ENCODE measurements around the gene PHF1.

PHF1 gene

GRCh38 chr6:33451606-33452005, 40.8 kb downstream of the PHF1 start:
- 97% methylated on average over 15 of the region's 15 CpGs for WGBS
- Histone ChIP-seq H3K9me3 (ENCODE audit: insufficient read depth, low read depth, low read length) (no peaks in the 10 kb centered on the region), H3K36me3 (ENCODE audit: insufficient read depth, low read length) (peaks cover 63% of the 10 kb centered on the region), H3K4me1 (ENCODE audit: insufficient read depth, low read length) (no peaks in the 10 kb centered on the region), H3K4me3 (ENCODE audit: low read length) (no peak overlapping the region), H3K27ac (ENCODE audit: low read depth, low read length) (no peak overlapping the region), H3K9ac (ENCODE audit: low read depth, low read length) (no peak overlapping the region), H3K27me3 (ENCODE audit: insufficient read depth, low read length) (no peaks in the 10 kb centered on the region)

DNA sequence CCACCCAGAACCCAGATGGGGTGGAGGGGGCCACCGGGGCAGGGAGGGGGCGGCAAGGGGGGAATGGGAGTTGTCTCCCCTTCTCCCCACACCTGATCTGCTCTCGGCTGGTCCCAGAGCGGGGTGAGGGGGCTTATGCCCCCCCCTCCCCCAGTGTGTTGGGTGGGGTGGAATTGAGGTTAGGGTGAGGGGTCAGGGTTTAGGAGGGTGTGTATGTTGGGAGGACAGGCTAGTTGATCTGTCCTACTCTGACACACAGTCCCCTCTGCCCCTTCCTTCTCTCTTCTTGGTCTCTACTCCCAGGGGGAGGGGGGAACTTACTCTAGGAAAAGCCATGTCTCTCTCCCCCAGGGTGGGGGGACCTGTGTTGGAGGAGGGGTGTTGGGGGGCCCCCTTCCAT, 41.7 kb downstream of the PHF1 start:
- Histone ChIP-seq H3K27ac (ENCODE audit: low read depth, low read length) (no peak overlapping the region), H3K27me3 (ENCODE audit: insufficient read depth, low read length) (no peaks in the 10 kb centered on the region), H3K9ac (ENCODE audit: low read depth, low read length) (no peak overlapping the region), H3K4me1 (ENCODE audit: insufficient read depth, low read length) (no peaks in the 10 kb centered on the region), H3K4me3 (ENCODE audit: low read length) (no peak overlapping the region), H3K36me3 (ENCODE audit: insufficient read depth, low read length) (peaks cover 63% of the 10 kb centered on the region), H3K9me3 (ENCODE audit: insufficient read depth, low read depth, low read length) (no peaks in the 10 kb centered on the region)
- WGBS = no CpG with 5 or more reads among the region's 4 CpGs

DNA sequence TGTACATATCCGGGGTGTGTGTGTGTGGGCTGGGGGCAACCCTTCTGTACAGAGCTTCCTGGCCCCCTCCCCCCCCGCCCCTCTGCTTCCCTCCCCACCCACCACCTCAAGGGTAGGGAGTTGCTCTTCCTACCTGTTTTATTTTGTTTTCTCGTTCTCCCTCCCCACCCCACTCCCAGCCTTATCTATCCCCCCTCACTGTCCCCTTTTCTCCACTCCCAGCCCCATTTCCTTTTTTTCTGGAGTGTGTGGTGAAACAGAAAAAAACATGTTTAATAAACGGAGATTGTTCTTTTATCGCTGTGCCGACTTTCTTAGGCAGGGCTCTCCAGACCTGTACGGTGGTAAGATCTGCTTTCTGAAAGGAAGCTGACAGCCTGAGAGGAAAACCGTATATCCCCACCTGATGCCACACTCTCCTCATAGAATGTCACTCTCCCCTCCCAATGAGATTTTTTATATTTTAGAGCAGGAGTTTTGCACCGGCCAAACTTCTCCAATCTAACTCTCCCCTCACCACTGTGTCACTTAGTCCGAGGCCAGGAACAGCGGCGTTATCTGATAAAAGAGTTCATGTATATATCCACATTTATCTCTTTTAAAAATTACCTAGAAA, 42.7 kb downstream of the PHF1 start:
- Histone ChIP-seq H3K27me3 (ENCODE audit: insufficient read depth, low read length) (no peaks in the 10 kb centered on the region), H3K27ac (ENCODE audit: low read depth, low read length) (peak overlapping the region; percentile 55), H3K4me1 (ENCODE audit: insufficient read depth, low read length) (no peaks in the 10 kb centered on the region), H3K9ac (ENCODE audit: low read depth, low read length) (peak overlapping the region; percentile 71), H3K4me3 (ENCODE audit: low read length) (peak overlapping the region; percentile 82), H3K36me3 (ENCODE audit: insufficient read depth, low read length) (peaks cover 54% of the 10 kb centered on the region), H3K9me3 (ENCODE audit: insufficient read depth, low read depth, low read length) (no peaks in the 10 kb centered on the region)
- 56% methylated on average over 5 of the region's 12 CpGs for WGBS

DNA sequence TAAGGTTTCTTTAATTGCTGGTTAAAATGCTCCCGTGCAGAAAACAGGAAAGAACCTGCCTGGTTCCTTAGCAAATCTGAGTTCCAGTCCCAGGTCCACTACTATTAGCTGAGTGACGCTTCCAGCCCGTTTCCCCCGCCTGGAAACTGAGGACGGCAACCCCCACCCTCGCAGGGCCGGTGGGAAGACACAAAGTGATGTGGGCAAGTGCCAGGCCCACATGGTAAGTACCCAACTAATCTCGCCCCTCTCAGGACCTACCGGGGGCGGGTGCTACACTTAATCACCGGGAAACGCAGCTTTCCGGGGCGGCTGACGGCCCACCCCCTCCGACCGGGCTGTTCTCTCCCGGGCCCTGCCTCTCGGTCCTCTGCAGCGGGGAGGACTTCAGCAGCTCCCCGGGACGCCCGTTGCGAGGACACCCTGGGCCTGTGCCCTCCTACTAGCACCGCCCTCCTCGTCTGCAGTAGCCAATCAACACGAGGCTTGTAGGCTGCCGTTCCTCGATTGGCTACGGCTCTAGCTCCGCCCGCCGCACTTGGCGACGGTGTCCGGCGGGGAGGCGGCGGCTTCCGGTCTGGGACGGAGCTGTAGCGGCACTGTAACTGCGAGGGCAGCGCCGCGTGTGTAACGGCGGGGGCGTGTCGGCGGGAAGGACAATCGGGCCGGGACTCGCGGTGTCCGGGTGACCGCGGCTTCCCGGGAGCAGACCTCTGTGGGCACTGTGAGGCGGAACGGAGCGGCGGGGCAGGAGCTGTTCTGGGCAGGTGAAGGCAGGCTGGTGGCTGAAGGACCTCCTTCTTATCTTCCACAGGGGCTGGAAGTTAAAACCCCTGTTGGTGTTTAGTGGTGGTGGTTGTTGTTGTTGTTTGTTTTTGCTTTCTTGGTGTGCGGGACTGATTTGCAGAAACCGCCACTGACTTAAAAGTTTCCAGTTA, 43.5 kb downstream of the PHF1 start, which contains the start of gene ZBTB9:
ZBTB9 (plus strand) TSS at position 568 of the 938 bp plus-strand sequence. CDS start 525 bp downstream, outside the sequence.
- Histone ChIP-seq H3K27ac (ENCODE audit: low read depth, low read length) (peak within 1 kb of the TSS; percentile 55), H3K4me3 (ENCODE audit: low read length) (peak within 1 kb of the TSS; percentile 82), H3K9me3 (ENCODE audit: insufficient read depth, low read depth, low read length) (no peaks in the 10 kb centered on the region), H3K9ac (ENCODE audit: low read depth, low read length) (peak within 1 kb of the TSS; percentile 81), H3K27me3 (ENCODE audit: insufficient read depth, low read length) (no peaks in the 10 kb centered on the region), H3K4me1 (ENCODE audit: insufficient read depth, low read length) (no peaks in the 10 kb centered on the region), H3K36me3 (ENCODE audit: insufficient read depth, low read length) (peaks cover 47% of the 10 kb centered on the region)
- WGBS = under 1% methylated on average over 65 of the region's 65 CpGs

- H3K9ac ChIP-seq (ENCODE audit: low read depth, low read length) = peak overlapping the region; percentile 81
- 0 out of 2 replicates have a peak overlapping the region, but pooled peaks have one; percentile 50 for H3K27ac ChIP-seq (ENCODE audit: low read depth, low read length)
- WGBS = 56% methylated on average over 16 of the region's 16 CpGs
- H3K27me3 ChIP-seq (ENCODE audit: insufficient read depth, low read length) = no peaks in the 10 kb centered on the region
- H3K36me3 ChIP-seq (ENCODE audit: insufficient read depth, low read length) = peaks cover 39% of the 10 kb centered on the region
- no peaks in the 10 kb centered on the region for H3K4me1 ChIP-seq (ENCODE audit: insufficient read depth, low read length)
- H3K9me3 ChIP-seq (ENCODE audit: insufficient read depth, low read depth, low read length) = no peaks in the 10 kb centered on the region
- H3K4me3 ChIP-seq (ENCODE audit: low read length) = peak overlapping the region; percentile 82
Measured at GRCh38 chr6:33455051-33455450, 44.2 kb downstream of the PHF1 start.

DNA sequence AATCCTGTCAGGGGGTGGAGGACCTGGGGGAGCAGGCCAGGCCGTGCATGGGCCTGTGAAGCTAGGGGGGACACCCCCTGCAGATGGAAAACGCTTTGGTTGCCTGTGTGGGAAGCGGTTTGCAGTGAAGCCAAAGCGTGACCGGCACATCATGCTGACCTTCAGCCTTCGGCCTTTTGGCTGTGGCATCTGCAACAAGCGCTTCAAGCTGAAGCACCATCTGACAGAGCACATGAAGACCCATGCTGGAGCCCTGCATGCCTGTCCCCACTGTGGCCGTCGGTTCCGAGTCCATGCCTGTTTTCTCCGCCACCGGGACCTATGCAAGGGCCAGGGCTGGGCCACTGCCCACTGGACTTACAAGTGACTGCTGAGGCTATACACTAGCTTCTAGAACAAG, 45.3 kb downstream of the PHF1 start:
- WGBS = 96% methylated on average over 12 of the region's 12 CpGs
- Histone ChIP-seq H3K4me3 (ENCODE audit: low read length) (no peak overlapping the region), H3K27me3 (ENCODE audit: insufficient read depth, low read length) (no peaks in the 10 kb centered on the region), H3K27ac (ENCODE audit: low read depth, low read length) (no peak overlapping the region), H3K4me1 (ENCODE audit: insufficient read depth, low read length) (no peaks in the 10 kb centered on the region), H3K9me3 (ENCODE audit: insufficient read depth, low read depth, low read length) (no peaks in the 10 kb centered on the region), H3K36me3 (ENCODE audit: insufficient read depth, low read length) (peaks cover 29% of the 10 kb centered on the region), H3K9ac (ENCODE audit: low read depth, low read length) (no peak overlapping the region)

DNA sequence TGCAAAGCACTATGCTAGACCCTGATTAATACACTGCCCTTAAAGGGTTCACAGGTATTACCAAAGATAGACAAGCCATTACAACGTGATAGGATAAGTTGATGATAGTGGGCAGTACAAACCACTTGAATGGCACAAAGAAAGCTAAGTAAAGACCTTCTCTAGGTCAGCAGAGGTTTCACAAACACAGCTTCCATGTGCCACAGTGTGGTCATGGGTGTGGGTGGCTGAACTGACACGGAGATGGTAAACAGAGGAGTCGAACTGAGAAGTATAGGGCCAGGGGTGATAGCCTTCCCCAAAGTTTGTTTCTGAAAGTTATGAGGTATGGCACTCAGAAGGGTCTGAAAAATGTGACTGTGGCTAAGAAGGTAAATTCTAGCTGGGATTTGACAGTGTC, 47.9 kb downstream of the PHF1 start:
- H3K9me3 ChIP-seq (ENCODE audit: insufficient read depth, low read depth, low read length) = no peaks in the 10 kb centered on the region
- H3K9ac ChIP-seq (ENCODE audit: low read depth, low read length) = no peak overlapping the region
- 85% methylated on average over 3 of the region's 3 CpGs for WGBS
- no peak overlapping the region for H3K27ac ChIP-seq (ENCODE audit: low read depth, low read length)
- H3K36me3 ChIP-seq (ENCODE audit: insufficient read depth, low read length) = peaks cover 25% of the 10 kb centered on the region
- no peaks in the 10 kb centered on the region for H3K4me1 ChIP-seq (ENCODE audit: insufficient read depth, low read length)
- no peaks in the 10 kb centered on the region for H3K27me3 ChIP-seq (ENCODE audit: insufficient read depth, low read length)
- no peak overlapping the region for H3K4me3 ChIP-seq (ENCODE audit: low read length)

- no peaks in the 10 kb centered on the region for H3K9me3 ChIP-seq (ENCODE audit: insufficient read depth, low read depth, low read length)
- H3K36me3 ChIP-seq (ENCODE audit: insufficient read depth, low read length) = peaks cover 25% of the 10 kb centered on the region
- no peak overlapping the region for H3K9ac ChIP-seq (ENCODE audit: low read depth, low read length)
- H3K27ac ChIP-seq (ENCODE audit: low read depth, low read length) = no peak overlapping the region
- H3K4me1 ChIP-seq (ENCODE audit: insufficient read depth, low read length) = no peaks in the 10 kb centered on the region
- H3K4me3 ChIP-seq (ENCODE audit: low read length) = no peak overlapping the region
- 93% methylated on average over 2 of the region's 2 CpGs for WGBS
- H3K27me3 ChIP-seq (ENCODE audit: insufficient read depth, low read length) = no peaks in the 10 kb centered on the region
Measured at GRCh38 chr6:33459226-33459625, 48.4 kb downstream of the PHF1 start.

All from HUES64 (cell line).